NCI-H187 (cell line): ENCODE measurements around the gene LRRC23.
"Not testable (repeated sequence)": the region's sequence is repeated elsewhere in the genome, so short reads cannot be mapped to it uniquely, and the experiment has no call there.

Experiments
- DNase-seq, 2 experiments: peaks; one replicate each; lab custom pipeline; 2025; lab: John Stamatoyannopoulos, UW

The LRRC23 gene

GRCh38 chr12:6904280-6905276 lies at the start of gene LRRC23:
TSS of gene LRRC23 (plus strand) at chr12:6904822. CDS start at chr12:6905634, 812 bp downstream.
- peak; percentile 94 to 96 for DNase-seq

GRCh38 chr12:6855322-6855721 lies 49.3 kb upstream of the LRRC23 start:
- no peak for DNase-seq

- no peak for DNase-seq
Observed at GRCh38 chr12:6858799-6859198, 45.8 kb upstream of the LRRC23 start.

- no peak for DNase-seq
Observed at GRCh38 chr12:6860116-6860515, 44.5 kb upstream of the LRRC23 start.

GRCh38 chr12:6860942-6861341 lies 43.7 kb upstream of the LRRC23 start:
- DNase-seq = no peak

GRCh38 chr12:6861391-6861790 lies 43.2 kb upstream of the LRRC23 start:
- DNase-seq = no peak

- no peak for DNase-seq
Observed at GRCh38 chr12:6863033-6863432, 41.6 kb upstream of the LRRC23 start.

- DNase-seq = no peak
Observed at GRCh38 chr12:6863586-6864321, 40.9 kb upstream of the LRRC23 start.

GRCh38 chr12:6865307-6865706 lies 39.3 kb upstream of the LRRC23 start:
- DNase-seq = not testable (repeated sequence)

GRCh38 chr12:6866163-6866919 lies 38.3 kb upstream of the LRRC23 start:
- no peak for DNase-seq

GRCh38 chr12:6866920-6867412 lies 37.7 kb upstream of the LRRC23 start:
- no peak for DNase-seq

- DNase-seq = peak; percentile 41 to 63
Observed at GRCh38 chr12:6867413-6868210, 37.0 kb upstream of the LRRC23 start, which contains the start of gene TPI1. TSS of gene TPI1 (plus strand) at chr12:6867531. CDS start at chr12:6867567, 36 bp downstream.

- DNase-seq = no peak
Observed at GRCh38 chr12:6868211-6869048, 36.2 kb upstream of the LRRC23 start.

- peak; percentile 46 to 64 for DNase-seq
Observed at GRCh38 chr12:6869049-6870021, 35.3 kb upstream of the LRRC23 start.

GRCh38 chr12:6870304-6870703 lies 34.3 kb upstream of the LRRC23 start:
- not testable (repeated sequence) for DNase-seq

GRCh38 chr12:6871052-6871957 lies 33.3 kb upstream of the LRRC23 start:
- DNase-seq = no peak
